GM12865 (cell line): ENCODE data around the gene PLXDC1.

Experiments
- DNase-seq: peaks from one replicate; pipeline ENCODE4 v3.0.0; 2010; ENCODE audit warnings: low read depth
- H3K4me3 ChIP-seq: 2 replicates; pipeline ENCODE4 v1.5.1; 2011; ENCODE audit warnings: mild to moderate bottlenecking, low read depth, low read length, control low read depth
- TF ChIP-seq, protein P1 (sequence below): IDR thresholded peaks from 2 replicates; pipeline ENCODE4 v1.5.1; 2011; ENCODE audit warnings: low read length, control low read depth, low read depth, inconsistent platforms; ENCODE audit not compliant: insufficient read depth; ENCODE audit errors: missing control alignments

Gene PLXDC1

GRCh38 chr17:39107973-39108372, 43.5 kb downstream of the PLXDC1 start:
- TF ChIP-seq, protein P1, sequence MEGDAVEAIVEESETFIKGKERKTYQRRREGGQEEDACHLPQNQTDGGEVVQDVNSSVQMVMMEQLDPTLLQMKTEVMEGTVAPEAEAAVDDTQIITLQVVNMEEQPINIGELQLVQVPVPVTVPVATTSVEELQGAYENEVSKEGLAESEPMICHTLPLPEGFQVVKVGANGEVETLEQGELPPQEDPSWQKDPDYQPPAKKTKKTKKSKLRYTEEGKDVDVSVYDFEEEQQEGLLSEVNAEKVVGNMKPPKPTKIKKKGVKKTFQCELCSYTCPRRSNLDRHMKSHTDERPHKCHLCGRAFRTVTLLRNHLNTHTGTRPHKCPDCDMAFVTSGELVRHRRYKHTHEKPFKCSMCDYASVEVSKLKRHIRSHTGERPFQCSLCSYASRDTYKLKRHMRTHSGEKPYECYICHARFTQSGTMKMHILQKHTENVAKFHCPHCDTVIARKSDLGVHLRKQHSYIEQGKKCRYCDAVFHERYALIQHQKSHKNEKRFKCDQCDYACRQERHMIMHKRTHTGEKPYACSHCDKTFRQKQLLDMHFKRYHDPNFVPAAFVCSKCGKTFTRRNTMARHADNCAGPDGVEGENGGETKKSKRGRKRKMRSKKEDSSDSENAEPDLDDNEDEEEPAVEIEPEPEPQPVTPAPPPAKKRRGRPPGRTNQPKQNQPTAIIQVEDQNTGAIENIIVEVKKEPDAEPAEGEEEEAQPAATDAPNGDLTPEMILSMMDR: no peak
- H3K4me3 ChIP-seq: no peak overlapping the region
- no peak for DNase-seq

GRCh38 chr17:39107155-39107554, 44.3 kb downstream of the PLXDC1 start:
- TF ChIP-seq, protein P1: no peak
- DNase-seq: no peak
- no peak overlapping the region for H3K4me3 ChIP-seq

- TF ChIP-seq, protein P1: no peak
- no peak for DNase-seq
- no peak overlapping the region for H3K4me3 ChIP-seq
These were observed 45.7 kb downstream of the PLXDC1 start for GRCh38 chr17:39105705-39106104.

DNA sequence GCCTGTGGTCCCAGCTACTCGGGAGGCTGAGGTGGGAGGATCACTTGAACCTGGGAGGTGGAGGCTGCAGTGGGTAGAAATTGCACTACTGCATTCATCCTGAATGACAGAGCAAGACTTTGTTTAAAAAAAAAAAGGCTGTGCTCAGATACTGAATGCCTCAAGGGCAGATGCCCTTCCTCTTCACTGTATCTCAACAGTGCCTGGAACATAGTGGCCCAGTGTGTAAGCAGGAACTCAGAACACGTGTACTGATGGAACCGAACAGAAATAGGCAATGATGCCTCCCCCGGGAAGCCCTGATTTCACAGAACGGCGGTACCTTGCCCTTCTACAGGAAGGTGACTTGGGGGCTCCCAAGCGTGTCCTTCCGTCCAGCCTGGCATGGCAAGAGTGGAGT, 46.8 kb downstream of the PLXDC1 start:
- TF ChIP-seq, protein P1: no peak
- H3K4me3 ChIP-seq: no peak overlapping the region
- DNase-seq: no peak

- no peak for DNase-seq
- TF ChIP-seq, protein P1: no peak
- H3K4me3 ChIP-seq: no peak overlapping the region
These were observed 47.4 kb downstream of the PLXDC1 start for GRCh38 chr17:39104046-39104445.

- no peak overlapping the region for H3K4me3 ChIP-seq
- DNase-seq: no peak
- TF ChIP-seq, protein P1: no peak
These were observed 50.3 kb downstream of the PLXDC1 start for GRCh38 chr17:39101091-39101490.

GRCh38 chr17:39100530-39100929, 50.9 kb downstream of the PLXDC1 start:
- no peak overlapping the region for H3K4me3 ChIP-seq
- TF ChIP-seq, protein P1: no peak
- DNase-seq: no peak
